NOMO-1 treated with DMSO at 0.1 percent for 48 hours (cell line): ENCODE data around the gene FOXE3.
"Not testable (repeated sequence)": the region's sequence is repeated elsewhere in the genome, so short reads cannot be mapped to it uniquely, and the experiment has no call there.

Experiments
- DNase-seq: peaks from one replicate; lab custom pipeline; 2025; ENCODE audit not compliant: unreplicated experiment; lab: John Stamatoyannopoulos, UW

Gene FOXE3

GRCh38 chr1:47445823-47446550 is 29.9 kb downstream of the FOXE3 start:
- DNase-seq, result no peak

GRCh38 chr1:47448462-47449222 is 32.6 kb downstream of the FOXE3 start:
- no peak for DNase-seq

GRCh38 chr1:47449822-47450552 is 33.9 kb downstream of the FOXE3 start:
- no peak for DNase-seq

- DNase-seq, result no peak
Measured at GRCh38 chr1:47450606-47451005, 34.5 kb downstream of the FOXE3 start.

DNA sequence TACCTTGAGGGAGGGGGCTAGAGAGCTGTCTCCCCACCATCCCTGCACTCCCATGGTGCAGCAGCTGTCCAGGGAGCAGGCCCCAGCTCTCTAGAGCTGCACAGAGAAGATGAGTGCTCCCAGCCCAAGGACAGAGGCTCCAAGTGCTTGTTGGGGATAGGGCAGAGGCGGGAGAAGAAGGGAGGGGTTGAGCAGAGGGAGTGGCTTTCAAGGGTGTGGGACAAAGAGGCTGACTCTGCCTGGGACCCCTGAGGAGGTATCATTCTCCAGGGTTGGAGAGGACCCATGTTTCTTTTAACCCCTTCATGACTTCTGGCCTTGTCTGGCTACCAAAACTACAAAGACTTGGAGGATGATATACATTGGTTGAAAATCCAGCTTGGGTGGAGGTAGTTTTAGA is 36.3 kb downstream of the FOXE3 start:
- DNase-seq, result no peak

GRCh38 chr1:47453910-47454309 is 37.8 kb downstream of the FOXE3 start:
- not testable (repeated sequence) for DNase-seq

DNA sequence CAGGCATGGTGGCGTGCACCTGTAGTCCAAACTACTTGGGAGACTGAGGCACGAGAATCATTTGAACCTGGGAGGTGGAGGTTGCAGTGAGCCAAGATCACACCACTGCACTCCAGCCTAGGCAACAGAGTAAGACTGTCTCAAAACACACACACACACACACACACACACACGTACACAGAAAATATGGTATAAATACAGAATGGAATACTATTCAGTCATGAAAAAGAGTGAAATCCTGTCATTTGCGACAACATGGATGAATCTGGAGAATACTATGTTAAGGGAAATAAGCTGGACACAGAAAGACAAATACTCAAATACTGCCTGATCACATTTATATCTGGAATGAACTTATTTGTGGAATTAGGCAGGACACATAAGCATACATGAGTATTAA is 40.2 kb downstream of the FOXE3 start:
- no peak for DNase-seq

DNA sequence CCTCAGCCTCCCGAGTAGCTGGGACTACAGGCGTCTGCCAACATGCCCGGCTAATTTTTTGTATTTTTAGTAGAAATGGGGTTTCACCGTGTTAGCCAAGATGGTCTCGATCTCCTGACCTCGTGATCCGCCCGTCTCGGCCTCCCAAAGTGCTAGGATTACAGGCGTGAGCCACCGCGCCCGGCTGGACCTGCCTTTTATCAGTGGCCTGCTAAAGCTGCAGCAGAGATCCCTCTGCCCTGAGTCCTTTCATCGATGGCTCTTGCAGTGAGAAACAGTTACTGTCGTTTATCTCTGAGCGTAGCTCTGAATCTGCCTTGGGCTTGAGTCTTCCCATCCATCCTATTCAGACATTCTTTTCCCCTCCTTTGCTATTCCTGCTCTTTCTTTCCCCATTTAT is 41.5 kb downstream of the FOXE3 start:
- DNase-seq, result not testable (repeated sequence)

DNA sequence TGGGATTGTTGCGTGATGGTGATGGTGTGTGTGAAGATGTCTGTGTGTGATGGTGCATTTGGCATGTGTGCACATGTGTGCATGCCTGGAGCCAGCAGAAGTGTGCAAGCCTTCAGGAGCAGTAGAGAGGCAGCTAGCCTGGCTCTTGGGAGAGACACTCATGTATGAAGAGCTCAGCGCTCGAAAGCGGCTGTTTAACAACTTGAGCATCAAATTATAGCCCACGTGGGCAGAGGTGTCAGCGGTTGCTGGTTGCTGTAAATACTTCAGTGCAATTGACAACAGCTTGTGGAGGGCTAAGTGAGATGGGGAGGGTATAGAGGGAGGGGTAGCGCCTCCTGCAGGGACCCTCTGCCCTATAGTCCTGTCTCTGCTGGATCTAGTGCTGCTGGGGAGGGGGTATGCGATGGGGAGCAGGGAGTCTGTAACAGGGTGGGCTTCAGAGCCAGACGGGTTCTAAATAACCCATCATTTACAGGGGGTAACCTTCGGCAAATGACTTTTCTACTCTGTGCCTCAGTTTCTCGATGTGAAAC is 43.2 kb downstream of the FOXE3 start:
- DNase-seq, result no peak

- DNase-seq, result no peak
Measured at GRCh38 chr1:47460040-47460439, 44.0 kb downstream of the FOXE3 start.

DNA sequence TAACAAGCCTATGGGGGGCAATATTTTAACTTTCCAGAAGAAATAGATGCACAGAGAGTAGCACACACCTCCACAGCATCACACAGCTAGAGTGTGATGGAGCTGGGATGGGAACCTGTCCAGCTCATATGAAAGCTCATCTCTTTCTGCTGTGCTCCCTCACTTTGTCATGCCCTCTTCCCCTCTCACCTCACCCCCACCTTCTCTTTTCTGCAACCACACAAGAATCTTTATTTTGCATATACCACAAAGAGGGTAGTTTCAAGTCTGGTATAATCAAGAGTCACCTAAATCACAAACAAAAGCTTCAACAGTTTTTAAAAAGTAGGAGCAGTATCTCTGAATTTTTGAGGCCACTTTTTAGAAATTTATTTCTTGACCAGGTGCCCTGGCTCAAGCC is 44.4 kb downstream of the FOXE3 start:
- DNase-seq, result no peak

DNA sequence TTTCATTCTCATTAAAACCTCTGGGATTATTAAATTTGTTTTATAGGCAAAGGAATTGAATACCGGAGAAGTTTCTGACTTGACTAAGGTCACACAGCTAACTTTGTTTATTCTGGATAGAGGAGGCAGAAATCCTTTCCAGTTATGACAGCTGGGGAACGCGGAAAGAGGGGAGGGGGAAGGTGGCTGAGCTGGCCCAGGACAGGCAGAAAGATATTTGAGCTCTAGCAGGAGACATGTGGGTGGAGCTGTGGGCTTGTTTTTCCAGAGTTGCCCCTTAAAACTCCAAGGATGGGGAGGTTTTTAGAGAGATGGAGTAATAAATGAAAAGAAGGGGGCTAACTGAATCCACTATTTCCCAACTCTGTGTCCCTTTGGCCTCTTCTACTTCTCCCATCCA is 49.5 kb downstream of the FOXE3 start:
- DNase-seq, result no peak
